ENCODE measurements around the gene COL15A1. TPM values are rescaled to one million over a fixed set of nuclear protein-coding genes. Genes with fewer than 3 reads are reported as not detected.

COL15A1 gene
- total and polyA plus RNA-seq, 2 of the 8 experiments (the other 6 are each of a cell fraction or from before 2014, with no cell fraction given), result 0.12 to 0.15 TPM

GRCh38 chr9:98998441-98999151 is 54.9 kb downstream of the COL15A1 start (continued):
- TF ChIP-seq CTCF (IDR thresholded peaks at IDR 0.05; ENCODE audit: control extremely low read depth in 1 of 3, insufficient read depth in 1 of 3, low read depth in 1 of 3, low read length in 3 of 3) (peak; percentile 81 to 98 (median 92)), RFX5 (IDR thresholded peaks at IDR 0.05; ENCODE audit: borderline replicate concordance, low read depth, low read length) (no peak), POU5F1 (IDR thresholded peaks at IDR 0.05; ENCODE audit: low read depth, low read length) (no peak)

Measured in H1 (cell line).